ENCODE data around the gene TRNT1.

DNA sequence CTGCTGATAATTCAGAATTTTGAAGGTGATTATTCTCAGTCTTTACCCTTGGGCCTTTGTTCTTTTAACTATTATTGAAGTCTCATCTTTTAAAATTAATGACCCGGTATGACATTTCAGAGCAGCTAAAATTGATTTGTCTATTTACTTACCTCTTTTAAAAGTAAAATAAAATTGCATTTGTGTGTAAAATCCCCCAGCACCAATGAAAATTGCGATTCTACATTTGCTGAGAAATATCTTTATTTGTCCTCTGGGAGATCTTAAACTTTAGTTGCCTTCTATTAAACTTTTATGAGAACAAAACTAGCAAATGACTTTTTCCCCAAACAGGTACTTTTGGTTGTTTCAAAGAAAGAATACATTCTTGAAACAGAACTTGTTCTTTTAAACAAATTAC lies 9.1 kb upstream of the TRNT1 start:
- TF ChIP-seq CTCF (IDR thresholded peaks at IDR 0.05; ENCODE audit: insufficient read depth, low read depth, low read length), result no peak
- TF ChIP-seq EZH2 (IDR thresholded peaks at IDR 0.05; ENCODE audit: insufficient read depth, low read length), result no peak

Measured in astrocyte (in vitro differentiated cells and primary cell).